ENCODE data around the gene CCNB1. TPM values are rescaled to one million over a fixed set of nuclear protein-coding genes. Genes with fewer than 3 reads are reported as not detected.
"Not testable (repeated sequence)": the region's sequence is repeated elsewhere in the genome, so short reads cannot be mapped to it uniquely, and the experiment has no call there.

Gene CCNB1
- polyA plus RNA-seq, 2 donors, result 28.1 to 59.1 TPM

- no peaks in the 10 kb centered on the region for H3K36me3 ChIP-seq (ENCODE audit: control insufficient read depth in 2 of 2, insufficient read depth in 2 of 2, low read length in 1 of 2)
- WGBS, 2 donors, result 77 to 79% methylated on average over 2 of the region's 2 CpGs
- H3K9me3 ChIP-seq (ENCODE audit: control insufficient read depth in 2 of 2, insufficient read depth in 1 of 2, low read depth in 1 of 2, low read length in 1 of 2), result no peaks in the 10 kb centered on the region
- no peaks in the 10 kb centered on the region for H3K4me1 ChIP-seq (ENCODE audit: control insufficient read depth in 2 of 2, insufficient read depth in 2 of 2, low read length in 1 of 2)
- H3K27ac ChIP-seq (ENCODE audit: low read depth in 2 of 2, low read length in 1 of 2), result no peak overlapping the region
- no peak overlapping the region for H3K4me3 ChIP-seq (ENCODE audit: low read depth in 1 of 2, low read length in 2 of 2)
- H3K27me3 ChIP-seq (ENCODE audit: control insufficient read depth in 1 of 2, insufficient read depth in 2 of 2, low read length in 2 of 2), result no peaks in the 10 kb centered on the region
These were observed 42.7 kb downstream of the CCNB1 start for GRCh38 chr5:69209602-69210001.

- Histone ChIP-seq H3K36me3 (ENCODE audit: control insufficient read depth in 2 of 2, insufficient read depth in 2 of 2, low read length in 1 of 2) (no peaks in the 10 kb centered on the region), H3K4me1 (ENCODE audit: control insufficient read depth in 2 of 2, insufficient read depth in 2 of 2, low read length in 1 of 2) (no peaks in the 10 kb centered on the region), H3K9me3 (ENCODE audit: control insufficient read depth in 2 of 2, insufficient read depth in 1 of 2, low read depth in 1 of 2, low read length in 1 of 2) (no peaks in the 10 kb centered on the region), H3K27me3 (ENCODE audit: control insufficient read depth in 1 of 2, insufficient read depth in 2 of 2, low read length in 2 of 2) (no peaks in the 10 kb centered on the region), H3K4me3 (ENCODE audit: low read depth in 1 of 2, low read length in 2 of 2) (no peak overlapping the region), H3K27ac (ENCODE audit: low read depth in 2 of 2, low read length in 1 of 2) (no peak overlapping the region)
- 83 to 88% methylated on average over 2 of the region's 2 CpGs for WGBS, 2 donors
These were observed 44.2 kb downstream of the CCNB1 start for GRCh38 chr5:69211200-69211599.

GRCh38 chr5:69212022-69212421 is 45.1 kb downstream of the CCNB1 start:
- no peaks in the 10 kb centered on the region for H3K9me3 ChIP-seq (ENCODE audit: control insufficient read depth in 2 of 2, insufficient read depth in 1 of 2, low read depth in 1 of 2, low read length in 1 of 2)
- 90 to 94% methylated on average over 2 of the region's 2 CpGs for WGBS, 2 donors
- no peaks in the 10 kb centered on the region for H3K4me1 ChIP-seq (ENCODE audit: control insufficient read depth in 2 of 2, insufficient read depth in 2 of 2, low read length in 1 of 2)
- H3K27me3 ChIP-seq (ENCODE audit: control insufficient read depth in 1 of 2, insufficient read depth in 2 of 2, low read length in 2 of 2), result no peaks in the 10 kb centered on the region
- H3K4me3 ChIP-seq (ENCODE audit: low read depth in 1 of 2, low read length in 2 of 2), result no peak overlapping the region
- H3K36me3 ChIP-seq (ENCODE audit: control insufficient read depth in 2 of 2, insufficient read depth in 2 of 2, low read length in 1 of 2), result no peaks in the 10 kb centered on the region
- no peak overlapping the region for H3K27ac ChIP-seq (ENCODE audit: low read depth in 2 of 2, low read length in 1 of 2)

GRCh38 chr5:69213513-69214215 is 46.7 kb downstream of the CCNB1 start:
- Histone ChIP-seq H3K27me3 (ENCODE audit: control insufficient read depth in 1 of 2, insufficient read depth in 2 of 2, low read length in 2 of 2) (no peaks in the 10 kb centered on the region), H3K36me3 (ENCODE audit: control insufficient read depth in 2 of 2, insufficient read depth in 2 of 2, low read length in 1 of 2) (no peaks in the 10 kb centered on the region), H3K27ac (ENCODE audit: low read depth in 2 of 2, low read length in 1 of 2) (no peak overlapping the region), H3K9me3 (ENCODE audit: control insufficient read depth in 2 of 2, insufficient read depth in 1 of 2, low read depth in 1 of 2, low read length in 1 of 2) (no peaks in the 10 kb centered on the region), H3K4me1 (ENCODE audit: control insufficient read depth in 2 of 2, insufficient read depth in 2 of 2, low read length in 1 of 2) (no peaks in the 10 kb centered on the region), H3K4me3 (ENCODE audit: low read depth in 1 of 2, low read length in 2 of 2) (no peak overlapping the region)
- 98% methylated on average over 4 of the region's 4 CpGs for WGBS, 2 donors

- Histone ChIP-seq H3K4me3 (ENCODE audit: low read depth in 1 of 2, low read length in 2 of 2) (peak overlapping the region in 1 of 2 donors; percentile 94), H3K27ac (ENCODE audit: low read depth in 2 of 2, low read length in 1 of 2) (no peak overlapping the region), H3K36me3 (ENCODE audit: control insufficient read depth in 2 of 2, insufficient read depth in 2 of 2, low read length in 1 of 2) (no peaks in the 10 kb centered on the region), H3K27me3 (ENCODE audit: control insufficient read depth in 1 of 2, insufficient read depth in 2 of 2, low read length in 2 of 2) (no peaks in the 10 kb centered on the region), H3K9me3 (ENCODE audit: control insufficient read depth in 2 of 2, insufficient read depth in 1 of 2, low read depth in 1 of 2, low read length in 1 of 2) (no peaks in the 10 kb centered on the region), H3K4me1 (ENCODE audit: control insufficient read depth in 2 of 2, insufficient read depth in 2 of 2, low read length in 1 of 2) (no peaks in the 10 kb centered on the region)
- 37 to 50% methylated on average over 6 of the region's 6 CpGs for WGBS, 2 donors
These were observed 50.2 kb downstream of the CCNB1 start for GRCh38 chr5:69217151-69217511.

- no peaks in the 10 kb centered on the region for H3K27me3 ChIP-seq (ENCODE audit: control insufficient read depth in 1 of 2, insufficient read depth in 2 of 2, low read length in 2 of 2)
- peak overlapping the region; percentile 97 to 98 for H3K27ac ChIP-seq (ENCODE audit: low read depth in 2 of 2, low read length in 1 of 2)
- H3K9me3 ChIP-seq (ENCODE audit: control insufficient read depth in 2 of 2, insufficient read depth in 1 of 2, low read depth in 1 of 2, low read length in 1 of 2), result no peaks in the 10 kb centered on the region
- H3K4me1 ChIP-seq (ENCODE audit: control insufficient read depth in 2 of 2, insufficient read depth in 2 of 2, low read length in 1 of 2), result no peaks in the 10 kb centered on the region
- no peaks in the 10 kb centered on the region for H3K36me3 ChIP-seq (ENCODE audit: control insufficient read depth in 2 of 2, insufficient read depth in 2 of 2, low read length in 1 of 2)
- WGBS, 2 donors, result 0 to 1% methylated on average over 72 to 73 of the region's 73 CpGs
- H3K4me3 ChIP-seq (ENCODE audit: low read depth in 1 of 2, low read length in 2 of 2), result peak overlapping the region; percentile 94 to 99
These were observed 50.9 kb downstream of the CCNB1 start for GRCh38 chr5:69217548-69218526.

- Histone ChIP-seq H3K36me3 (ENCODE audit: control insufficient read depth in 2 of 2, insufficient read depth in 2 of 2, low read length in 1 of 2) (no peaks in the 10 kb centered on the region), H3K27me3 (ENCODE audit: control insufficient read depth in 1 of 2, insufficient read depth in 2 of 2, low read length in 2 of 2) (no peaks in the 10 kb centered on the region), H3K4me1 (ENCODE audit: control insufficient read depth in 2 of 2, insufficient read depth in 2 of 2, low read length in 1 of 2) (no peaks in the 10 kb centered on the region), H3K9me3 (ENCODE audit: control insufficient read depth in 2 of 2, insufficient read depth in 1 of 2, low read depth in 1 of 2, low read length in 1 of 2) (no peaks in the 10 kb centered on the region), H3K27ac (ENCODE audit: low read depth in 2 of 2, low read length in 1 of 2) (no peak overlapping the region), H3K4me3 (ENCODE audit: low read depth in 1 of 2, low read length in 2 of 2) (no peak overlapping the region)
These were observed 53.0 kb downstream of the CCNB1 start for GRCh38 chr5:69219939-69220338.

GRCh38 chr5:69220371-69220770 is 53.4 kb downstream of the CCNB1 start:
- H3K4me1 ChIP-seq (ENCODE audit: control insufficient read depth in 2 of 2, insufficient read depth in 2 of 2, low read length in 1 of 2); H3K27me3 ChIP-seq (ENCODE audit: control insufficient read depth in 1 of 2, insufficient read depth in 2 of 2, low read length in 2 of 2); H3K9me3 ChIP-seq (ENCODE audit: control insufficient read depth in 2 of 2, insufficient read depth in 1 of 2, low read depth in 1 of 2, low read length in 1 of 2); H3K4me3 ChIP-seq (ENCODE audit: low read depth in 1 of 2, low read length in 2 of 2); H3K36me3 ChIP-seq (ENCODE audit: control insufficient read depth in 2 of 2, insufficient read depth in 2 of 2, low read length in 1 of 2); H3K27ac ChIP-seq (ENCODE audit: low read depth in 2 of 2, low read length in 1 of 2): not testable (repeated sequence)
- WGBS, 2 donors, result 95 to 98% methylated on average over 17 to 18 of the region's 18 CpGs

GRCh38 chr5:69220833-69221232 is 53.9 kb downstream of the CCNB1 start:
- H3K36me3 ChIP-seq (ENCODE audit: control insufficient read depth in 2 of 2, insufficient read depth in 2 of 2, low read length in 1 of 2); H3K9me3 ChIP-seq (ENCODE audit: control insufficient read depth in 2 of 2, insufficient read depth in 1 of 2, low read depth in 1 of 2, low read length in 1 of 2); H3K4me3 ChIP-seq (ENCODE audit: low read depth in 1 of 2, low read length in 2 of 2); H3K27ac ChIP-seq (ENCODE audit: low read depth in 2 of 2, low read length in 1 of 2); H3K4me1 ChIP-seq (ENCODE audit: control insufficient read depth in 2 of 2, insufficient read depth in 2 of 2, low read length in 1 of 2); H3K27me3 ChIP-seq (ENCODE audit: control insufficient read depth in 1 of 2, insufficient read depth in 2 of 2, low read length in 2 of 2): not testable (repeated sequence)
- 85 to 90% methylated on average over 8 of the region's 9 CpGs for WGBS, 2 donors

All from esophagus (tissue), 2 donors.